ENCODE results near the gene CHRM4. TPM values are rescaled to one million over a fixed set of nuclear protein-coding genes. Genes with fewer than 3 reads are reported as not detected.

The CHRM4 gene
- total and polyA plus RNA-seq, 11 donors: 0.08 to 0.27 (median 0.17) TPM; not detected in 7

GRCh38 chr11:46382646-46383403, 8.8 kb downstream of the CHRM4 start:
- H3K27ac ChIP-seq: no peak overlapping the region
- intact Hi-C loops (cut with DNase I): loop anchor here in 3 of 10 donors (10.0 kb wide), 1 partner anchor 232 kb away; the partner anchor contains the start of genes ATG13 (in 3 of the 3) and HARBI1 (in 3 of the 3)
- no peak for TF ChIP-seq POLR2A (IDR thresholded peaks at IDR 0.05)
- TF ChIP-seq, protein P1, sequence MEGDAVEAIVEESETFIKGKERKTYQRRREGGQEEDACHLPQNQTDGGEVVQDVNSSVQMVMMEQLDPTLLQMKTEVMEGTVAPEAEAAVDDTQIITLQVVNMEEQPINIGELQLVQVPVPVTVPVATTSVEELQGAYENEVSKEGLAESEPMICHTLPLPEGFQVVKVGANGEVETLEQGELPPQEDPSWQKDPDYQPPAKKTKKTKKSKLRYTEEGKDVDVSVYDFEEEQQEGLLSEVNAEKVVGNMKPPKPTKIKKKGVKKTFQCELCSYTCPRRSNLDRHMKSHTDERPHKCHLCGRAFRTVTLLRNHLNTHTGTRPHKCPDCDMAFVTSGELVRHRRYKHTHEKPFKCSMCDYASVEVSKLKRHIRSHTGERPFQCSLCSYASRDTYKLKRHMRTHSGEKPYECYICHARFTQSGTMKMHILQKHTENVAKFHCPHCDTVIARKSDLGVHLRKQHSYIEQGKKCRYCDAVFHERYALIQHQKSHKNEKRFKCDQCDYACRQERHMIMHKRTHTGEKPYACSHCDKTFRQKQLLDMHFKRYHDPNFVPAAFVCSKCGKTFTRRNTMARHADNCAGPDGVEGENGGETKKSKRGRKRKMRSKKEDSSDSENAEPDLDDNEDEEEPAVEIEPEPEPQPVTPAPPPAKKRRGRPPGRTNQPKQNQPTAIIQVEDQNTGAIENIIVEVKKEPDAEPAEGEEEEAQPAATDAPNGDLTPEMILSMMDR (IDR thresholded peaks at IDR 0.05): peak; percentile 28 to 68 (median 51)
- peaks cover 0 to 8% (median 4%) of the 10 kb centered on the region in 9 donors for H3K36me3 ChIP-seq
- peaks cover 0 to 24% (median 5%) of the 10 kb centered on the region in 9 donors for H3K27me3 ChIP-seq
- H3K4me1 ChIP-seq: peaks cover 0 to 32% (median 16%) of the 10 kb centered on the region in 12 donors
- peak in 1 of 5 donors; percentile 34 for DNase-seq
- H3K4me3 ChIP-seq: peak overlapping the region in 7 of 12 donors; percentile 62 to 78 (median 75)
- no peak for ATAC-seq
- 50 to 59% (median 55%) methylated on average over 16 to 18 of the region's 18 CpGs for WGBS, 4 donors
- no peaks in the 10 kb centered on the region for H3K9me3 ChIP-seq

- TF ChIP-seq POLR2A (IDR thresholded peaks at IDR 0.05): no peak
- TF ChIP-seq, protein P1 (IDR thresholded peaks at IDR 0.05): no peak
- ATAC-seq (peak in 1 of 4 donors; percentile 0), DNase-seq (peak in 1 of 5 donors; percentile 29)
- Histone ChIP-seq H3K4me3 (peak overlapping the region; percentile 40 to 78 (median 72)), H3K9me3 (no peaks in the 10 kb centered on the region), H3K36me3 (peaks cover 0 to 14% (median 11%) of the 10 kb centered on the region in 9 donors), H3K27ac (peak overlapping the region in 2 of 12 donors; percentile 34 to 84), H3K27me3 (peaks cover 0 to 17% (median 4%) of the 10 kb centered on the region in 9 donors), H3K4me1 (peaks cover 0 to 32% (median 16%) of the 10 kb centered on the region in 12 donors)
- intact Hi-C loops (cut with DNase I): loop anchor here in 3 of 10 donors (10.0 kb wide), 1 partner anchor 233 kb away; the partner anchor contains the start of genes ATG13 (in 3 of the 3) and HARBI1 (in 3 of the 3)
- 4 to 11% (median 5%) methylated on average over 40 to 66 of the region's 66 CpGs for WGBS, 4 donors
These were observed 9.5 kb downstream of the CHRM4 start for GRCh38 chr11:46381819-46382645.

GRCh38 chr11:46381048-46381818, 10.3 kb downstream of the CHRM4 start, which contains the start of gene MDK:
Gene MDK (plus strand): TSS chr11:46381669. CDS start chr11:46382058, 389 bp downstream.
- Histone ChIP-seq H3K4me1 (peaks cover 0 to 32% (median 16%) of the 10 kb centered on the region in 12 donors), H3K4me3 (peak within 1 kb of the TSS; percentile 40 to 78 (median 72)), H3K36me3 (peaks cover 0 to 21% (median 17%) of the 10 kb centered on the region in 9 donors), H3K27ac (peak within 1 kb of the TSS; percentile 14 to 88 (median 80)), H3K9me3 (no peaks in the 10 kb centered on the region), H3K27me3 (peaks cover 0 to 13% (median 0%) of the 10 kb centered on the region in 9 donors)
- intact Hi-C loops (cut with DNase I): loop anchor here in 3 of 10 donors (10.0 kb wide), 1 partner anchor 234 kb away; the partner anchor contains the start of genes ATG13 (in 3 of the 3) and HARBI1 (in 3 of the 3)
- TF ChIP-seq POLR2A (IDR thresholded peaks at IDR 0.05): no peak
- TF ChIP-seq, protein P1 (IDR thresholded peaks at IDR 0.05): no peak
- ATAC-seq (peak in 2 of 4 donors; percentile 2 to 6), DNase-seq (peak in 2 of 5 donors; percentile 33 to 67)
- 0 to 4% (median 1%) methylated on average over 11 to 96 of the region's 96 CpGs for WGBS, 4 donors
